GM10847 (cell line): ENCODE data around the gene ART3.

Source experiments
- POLR2A ChIP-seq: IDR thresholded peaks from 2 replicates; pipeline ENCODE4 v1.6.1; 2011; ENCODE audit not compliant: insufficient read length; ENCODE audit errors: extremely low read depth

ART3 gene

DNA sequence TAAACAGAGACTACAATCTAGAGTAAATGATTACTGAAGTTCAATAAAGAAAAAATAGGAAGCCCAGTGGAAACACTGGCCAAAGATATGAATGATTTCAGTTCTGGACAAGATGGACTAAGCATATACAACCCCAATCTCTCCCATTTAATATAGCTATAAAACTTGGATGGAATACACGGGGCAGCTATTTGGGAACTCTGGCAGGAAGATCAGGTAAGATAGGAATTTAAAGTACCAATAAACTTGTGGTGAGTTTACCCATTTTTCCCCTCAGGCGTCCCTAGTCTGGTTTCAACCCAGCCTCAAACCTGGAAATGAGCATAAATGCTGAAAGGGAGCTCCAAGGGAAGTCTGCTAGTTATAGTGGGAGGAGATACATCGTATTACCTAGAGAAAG lies 53.2 kb downstream of the ART3 start:
- TF ChIP-seq POLR2A, result no peak

GRCh38 chr4:76141241-76141640 lies 66.7 kb downstream of the ART3 start:
- TF ChIP-seq POLR2A, result no peak

DNA sequence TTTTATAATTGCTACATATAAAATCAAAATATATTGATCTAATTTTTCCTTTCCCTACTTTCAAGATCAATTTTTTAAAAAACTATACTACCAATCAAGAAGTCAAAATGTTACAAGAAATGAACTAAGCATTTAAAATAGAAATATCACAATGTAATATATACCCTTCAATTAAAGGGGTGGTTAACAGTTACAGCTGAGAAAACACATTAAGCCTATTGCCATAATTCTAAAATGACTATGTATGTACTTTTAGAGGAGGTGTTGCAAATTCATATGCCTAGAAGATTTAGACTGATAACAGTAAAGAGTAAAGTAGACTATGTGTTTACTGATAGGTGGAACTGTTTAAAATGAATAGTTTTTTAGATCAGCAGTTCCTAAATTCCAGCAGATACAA lies 70.0 kb downstream of the ART3 start:
- no peak for TF ChIP-seq POLR2A

DNA sequence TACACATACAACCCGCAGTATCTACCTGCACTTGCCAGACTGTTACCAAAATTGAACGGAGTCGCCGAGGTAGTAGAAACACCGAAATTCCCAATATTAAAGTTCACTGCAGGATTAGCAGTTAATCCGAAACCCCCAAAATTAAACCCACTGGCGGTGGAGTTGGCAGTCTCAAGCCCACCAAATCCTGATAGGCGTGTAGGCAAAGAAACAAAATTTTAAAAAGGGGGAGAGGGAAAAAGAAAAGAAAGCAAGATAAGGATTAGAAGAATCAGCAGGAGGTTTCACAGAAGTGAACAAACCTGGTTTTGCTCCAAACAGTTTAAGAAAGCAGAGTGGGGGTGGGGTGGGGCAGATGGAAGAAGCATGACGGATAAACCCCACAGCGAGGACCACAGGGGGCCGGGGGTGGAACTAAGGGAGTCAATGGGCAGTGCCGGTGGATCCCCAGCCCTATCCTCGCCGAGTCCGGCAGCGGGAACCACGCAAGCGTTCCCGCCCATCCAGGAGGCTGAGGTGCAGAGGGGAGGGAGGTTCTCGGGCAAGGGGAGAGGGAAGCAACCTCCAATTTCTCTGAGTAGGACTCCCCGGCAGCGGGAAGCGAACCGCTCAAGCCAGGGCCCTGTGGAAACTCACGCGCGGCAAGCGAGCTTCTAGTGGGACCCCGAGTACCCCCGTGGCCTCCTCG lies 73.1 kb downstream of the ART3 start:
- TF ChIP-seq POLR2A, result no peak

- TF ChIP-seq POLR2A, result peak; percentile 79
Measured at GRCh38 chr4:76148142-76148865, 73.8 kb downstream of the ART3 start, which contains the start of gene NUP54. TSS of gene NUP54 (minus strand) at chr4:76148397. CDS start at chr4:76148374, 23 bp downstream.

- TF ChIP-seq POLR2A, result no peak
Measured at GRCh38 chr4:76153356-76153755, 78.8 kb downstream of the ART3 start.

DNA sequence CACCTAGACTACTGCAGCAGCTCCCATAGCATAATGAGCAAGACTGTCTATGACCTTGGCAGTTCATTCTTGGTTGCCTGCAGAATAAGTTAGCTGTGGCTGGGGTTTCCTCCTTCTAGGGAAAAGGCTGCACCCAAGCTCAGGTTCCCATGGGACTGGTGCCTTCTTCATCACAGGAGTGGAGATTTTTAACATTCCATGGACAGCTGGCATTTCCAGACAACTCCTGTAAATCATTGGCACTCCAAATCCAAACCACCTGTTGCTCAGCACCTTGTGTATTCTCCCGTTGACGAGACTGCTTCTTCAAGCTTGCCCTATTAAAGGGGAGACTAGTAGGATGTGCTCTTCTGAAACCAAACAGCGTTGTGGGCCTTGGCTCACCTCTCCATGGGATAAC lies 81.5 kb downstream of the ART3 start:
- no peak for TF ChIP-seq POLR2A

GRCh38 chr4:76156635-76157034 lies 82.1 kb downstream of the ART3 start:
- TF ChIP-seq POLR2A, result no peak

DNA sequence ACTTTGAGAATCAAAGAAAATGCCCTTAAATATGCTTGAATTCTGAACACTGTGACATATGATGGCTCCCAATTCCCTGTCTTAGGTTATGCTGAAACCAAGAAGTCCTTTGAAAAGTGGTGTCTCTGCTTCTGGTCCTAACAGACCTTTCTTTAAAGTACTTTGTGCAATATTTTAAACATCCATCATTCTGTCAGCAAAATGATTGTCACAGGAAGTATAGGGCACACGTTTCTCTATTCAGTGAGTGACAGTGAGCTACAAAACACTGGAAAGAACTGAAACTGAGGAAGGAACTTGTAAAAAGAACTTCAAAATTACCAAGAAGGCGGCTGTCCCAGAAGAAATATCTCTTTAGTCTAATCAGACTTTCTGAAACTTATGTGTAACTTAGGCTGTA lies 85.8 kb downstream of the ART3 start:
- TF ChIP-seq POLR2A, result no peak
